ENCODE results near the gene PRKAG2. TPM values are rescaled to one million over a fixed set of nuclear protein-coding genes. Genes with fewer than 3 reads are reported as not detected.

PRKAG2 gene
- total RNA-seq, 1 donor from 2014 or later: 4.7 TPM

GRCh38 chr7:151616443-151617213 lies 260.3 kb downstream of the PRKAG2 start:
- Histone ChIP-seq H3K9me3 (ENCODE audit: control insufficient read depth in 3 of 3, low read length in 3 of 3) (no peaks in the 10 kb centered on the region), H3K4me1 (ENCODE audit: control insufficient read depth in 3 of 3, insufficient read depth in 3 of 3, low read length in 3 of 3) (no peaks in the 10 kb centered on the region), H3K27me3 (ENCODE audit: control insufficient read depth in 3 of 3, insufficient read depth in 3 of 3, low read length in 3 of 3) (no peaks in the 10 kb centered on the region), H3K27ac (ENCODE audit: low read depth, low read length) (no peak overlapping the region), H3K4me3 (ENCODE audit: low read length in 3 of 3) (no peak overlapping the region), H3K9ac (ENCODE audit: low read depth in 1 of 3, low read length in 3 of 3) (no peak overlapping the region), H3K36me3 (ENCODE audit: control insufficient read depth in 3 of 3, insufficient read depth in 3 of 3, low read length in 3 of 3) (peaks cover 0 to 7% (median 3%) of the 10 kb centered on the region in 3 donors)

DNA sequence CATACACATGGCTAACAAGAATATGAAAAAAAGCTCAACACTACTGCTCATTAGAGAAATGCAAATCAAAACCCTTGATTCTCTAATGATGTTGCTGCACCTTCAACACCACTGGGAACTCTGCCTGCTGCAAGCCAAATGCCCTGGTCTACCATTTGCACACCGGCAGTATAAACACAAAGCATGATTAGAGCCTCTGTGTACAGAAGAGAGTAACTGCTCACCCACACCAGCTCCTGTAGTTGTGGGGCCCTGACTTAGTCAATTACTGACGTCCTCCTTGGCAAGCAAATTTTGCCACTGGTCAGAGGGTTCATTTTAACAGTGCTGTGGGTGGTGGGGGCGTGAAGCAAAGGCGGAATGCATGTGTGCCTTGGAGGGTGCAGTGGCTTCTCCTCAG lies 261.1 kb downstream of the PRKAG2 start:
- H3K9me3 ChIP-seq (ENCODE audit: control insufficient read depth in 3 of 3, low read length in 3 of 3): no peaks in the 10 kb centered on the region
- H3K4me1 ChIP-seq (ENCODE audit: control insufficient read depth in 3 of 3, insufficient read depth in 3 of 3, low read length in 3 of 3): no peaks in the 10 kb centered on the region
- no peak overlapping the region for H3K9ac ChIP-seq (ENCODE audit: low read depth in 1 of 3, low read length in 3 of 3)
- H3K27me3 ChIP-seq (ENCODE audit: control insufficient read depth in 3 of 3, insufficient read depth in 3 of 3, low read length in 3 of 3): no peaks in the 10 kb centered on the region
- peaks cover 0 to 7% (median 3%) of the 10 kb centered on the region in 3 donors for H3K36me3 ChIP-seq (ENCODE audit: control insufficient read depth in 3 of 3, insufficient read depth in 3 of 3, low read length in 3 of 3)
- H3K4me3 ChIP-seq (ENCODE audit: low read length in 3 of 3): no peak overlapping the region
- no peak overlapping the region for H3K27ac ChIP-seq (ENCODE audit: low read depth, low read length)

DNA sequence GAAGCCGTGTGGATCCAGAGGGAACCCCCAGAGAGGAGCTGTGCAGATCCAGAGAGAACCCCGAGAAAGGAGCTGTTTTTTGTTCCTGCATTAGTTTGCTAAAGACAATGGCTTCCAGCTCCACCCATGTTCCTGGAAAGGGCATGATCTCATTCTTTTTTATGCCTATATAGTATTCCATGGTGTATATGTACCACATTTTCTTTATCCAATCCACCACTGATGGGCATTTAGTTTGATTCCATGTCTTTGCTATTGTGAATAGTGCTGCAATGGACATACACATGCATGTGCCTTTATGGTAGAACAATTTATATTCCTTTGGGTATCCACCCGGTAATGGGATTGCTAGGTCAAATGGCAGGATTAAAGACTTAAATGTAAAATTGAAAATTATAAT lies 261.9 kb downstream of the PRKAG2 start:
- Histone ChIP-seq H3K4me3 (ENCODE audit: low read length in 3 of 3) (no peak overlapping the region), H3K27ac (ENCODE audit: low read depth, low read length) (no peak overlapping the region)

DNA sequence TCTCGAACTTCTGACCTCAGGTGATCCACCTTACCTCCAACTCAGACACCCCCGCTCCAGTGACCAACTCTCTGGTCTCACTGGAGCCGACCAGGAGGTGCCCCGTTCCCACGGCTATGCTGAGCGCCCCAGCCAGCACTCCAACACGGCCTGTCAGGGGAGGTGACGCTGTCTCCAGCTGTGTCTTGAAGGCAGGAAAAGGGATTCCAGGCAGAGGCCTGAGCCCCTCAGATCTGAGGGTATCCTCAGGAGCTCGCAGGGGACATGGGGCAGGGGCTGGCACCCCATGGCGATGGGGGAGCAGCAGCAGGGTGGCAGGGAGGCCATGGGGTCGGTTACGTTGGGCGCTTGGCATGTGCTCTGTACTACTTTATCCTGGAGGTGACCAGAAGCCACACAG lies 262.9 kb downstream of the PRKAG2 start:
- Histone ChIP-seq H3K9ac (ENCODE audit: low read depth in 1 of 3, low read length in 3 of 3) (no peak overlapping the region), H3K27ac (ENCODE audit: low read depth, low read length) (no peak overlapping the region), H3K4me3 (ENCODE audit: low read length in 3 of 3) (no peak overlapping the region)

More for the DNA sequence above, 261.9 kb downstream of the PRKAG2 start:
- Histone ChIP-seq H3K4me1 (ENCODE audit: control insufficient read depth in 3 of 3, insufficient read depth in 3 of 3, low read length in 3 of 3) (no peaks in the 10 kb centered on the region), H3K27me3 (ENCODE audit: control insufficient read depth in 3 of 3, insufficient read depth in 3 of 3, low read length in 3 of 3) (no peaks in the 10 kb centered on the region), H3K9me3 (ENCODE audit: control insufficient read depth in 3 of 3, low read length in 3 of 3) (no peaks in the 10 kb centered on the region), H3K36me3 (ENCODE audit: control insufficient read depth in 3 of 3, insufficient read depth in 3 of 3, low read length in 3 of 3) (peaks cover 0 to 7% (median 3%) of the 10 kb centered on the region in 3 donors), H3K9ac (ENCODE audit: low read depth in 1 of 3, low read length in 3 of 3) (no peak overlapping the region)

GRCh38 chr7:151611878-151612277 lies 265.0 kb downstream of the PRKAG2 start:
- Histone ChIP-seq H3K9me3 (ENCODE audit: control insufficient read depth in 3 of 3, low read length in 3 of 3) (no peaks in the 10 kb centered on the region), H3K4me1 (ENCODE audit: control insufficient read depth in 3 of 3, insufficient read depth in 3 of 3, low read length in 3 of 3) (no peaks in the 10 kb centered on the region), H3K4me3 (ENCODE audit: low read length in 3 of 3) (no peak overlapping the region), H3K36me3 (ENCODE audit: control insufficient read depth in 3 of 3, insufficient read depth in 3 of 3, low read length in 3 of 3) (peaks cover 0 to 7% (median 3%) of the 10 kb centered on the region in 3 donors), H3K9ac (ENCODE audit: low read depth in 1 of 3, low read length in 3 of 3) (no peak overlapping the region), H3K27ac (ENCODE audit: low read depth, low read length) (no peak overlapping the region), H3K27me3 (ENCODE audit: control insufficient read depth in 3 of 3, insufficient read depth in 3 of 3, low read length in 3 of 3) (no peaks in the 10 kb centered on the region)

More for the DNA sequence above, 262.9 kb downstream of the PRKAG2 start:
- H3K36me3 ChIP-seq (ENCODE audit: control insufficient read depth in 3 of 3, insufficient read depth in 3 of 3, low read length in 3 of 3): peaks cover 0 to 7% (median 3%) of the 10 kb centered on the region in 3 donors
- no peaks in the 10 kb centered on the region for H3K9me3 ChIP-seq (ENCODE audit: control insufficient read depth in 3 of 3, low read length in 3 of 3)
- H3K4me1 ChIP-seq (ENCODE audit: control insufficient read depth in 3 of 3, insufficient read depth in 3 of 3, low read length in 3 of 3): no peaks in the 10 kb centered on the region
- no peaks in the 10 kb centered on the region for H3K27me3 ChIP-seq (ENCODE audit: control insufficient read depth in 3 of 3, insufficient read depth in 3 of 3, low read length in 3 of 3)

- Histone ChIP-seq H3K9ac (ENCODE audit: low read depth in 1 of 3, low read length in 3 of 3) (no peak overlapping the region), H3K9me3 (ENCODE audit: control insufficient read depth in 3 of 3, low read length in 3 of 3) (no peaks in the 10 kb centered on the region), H3K4me3 (ENCODE audit: low read length in 3 of 3) (no peak overlapping the region), H3K27me3 (ENCODE audit: control insufficient read depth in 3 of 3, insufficient read depth in 3 of 3, low read length in 3 of 3) (no peaks in the 10 kb centered on the region), H3K27ac (ENCODE audit: low read depth, low read length) (no peak overlapping the region), H3K36me3 (ENCODE audit: control insufficient read depth in 3 of 3, insufficient read depth in 3 of 3, low read length in 3 of 3) (peaks cover 0 to 7% (median 3%) of the 10 kb centered on the region in 3 donors), H3K4me1 (ENCODE audit: control insufficient read depth in 3 of 3, insufficient read depth in 3 of 3, low read length in 3 of 3) (no peaks in the 10 kb centered on the region)
These were observed 265.9 kb downstream of the PRKAG2 start for GRCh38 chr7:151611041-151611440.

- H3K4me1 ChIP-seq (ENCODE audit: control insufficient read depth in 3 of 3, insufficient read depth in 3 of 3, low read length in 3 of 3): no peaks in the 10 kb centered on the region
- H3K36me3 ChIP-seq (ENCODE audit: control insufficient read depth in 3 of 3, insufficient read depth in 3 of 3, low read length in 3 of 3): peaks cover 3 to 5% (median 4%) of the 10 kb centered on the region in 3 donors
- no peak overlapping the region for H3K9ac ChIP-seq (ENCODE audit: low read depth in 1 of 3, low read length in 3 of 3)
- H3K27me3 ChIP-seq (ENCODE audit: control insufficient read depth in 3 of 3, insufficient read depth in 3 of 3, low read length in 3 of 3): no peaks in the 10 kb centered on the region
- H3K4me3 ChIP-seq (ENCODE audit: low read length in 3 of 3): no peak overlapping the region
- no peak overlapping the region for H3K27ac ChIP-seq (ENCODE audit: low read depth, low read length)
- H3K9me3 ChIP-seq (ENCODE audit: control insufficient read depth in 3 of 3, low read length in 3 of 3): no peaks in the 10 kb centered on the region
These were observed 268.8 kb downstream of the PRKAG2 start for GRCh38 chr7:151608031-151608551.

DNA sequence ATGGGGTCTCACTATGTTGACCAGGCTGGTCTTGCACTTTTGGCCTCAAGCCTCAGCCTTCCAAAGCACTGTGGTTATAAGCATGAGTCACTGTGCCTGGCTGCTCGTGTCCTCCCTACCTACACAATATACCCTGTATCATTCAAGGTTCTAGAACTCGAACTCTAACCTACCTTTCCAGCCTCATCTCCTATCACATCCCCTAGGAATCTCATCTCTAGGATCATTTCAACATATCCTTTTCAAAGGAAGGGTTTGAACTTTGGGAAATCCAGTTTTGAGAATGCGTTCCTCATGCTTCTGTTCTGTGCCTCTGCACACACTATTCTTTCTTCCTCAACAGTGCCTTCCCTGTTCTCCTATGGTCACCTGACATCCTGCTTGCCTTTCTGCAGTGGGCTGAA lies 269.4 kb downstream of the PRKAG2 start:
- Histone ChIP-seq H3K9me3 (ENCODE audit: control insufficient read depth in 3 of 3, low read length in 3 of 3) (no peaks in the 10 kb centered on the region), H3K27ac (ENCODE audit: low read depth, low read length) (no peak overlapping the region), H3K4me3 (ENCODE audit: low read length in 3 of 3) (no peak overlapping the region), H3K27me3 (ENCODE audit: control insufficient read depth in 3 of 3, insufficient read depth in 3 of 3, low read length in 3 of 3) (no peaks in the 10 kb centered on the region), H3K4me1 (ENCODE audit: control insufficient read depth in 3 of 3, insufficient read depth in 3 of 3, low read length in 3 of 3) (no peaks in the 10 kb centered on the region), H3K36me3 (ENCODE audit: control insufficient read depth in 3 of 3, insufficient read depth in 3 of 3, low read length in 3 of 3) (peaks cover under 1 to 4% (median 4%) of the 10 kb centered on the region in 3 donors), H3K9ac (ENCODE audit: low read depth in 1 of 3, low read length in 3 of 3) (no peak overlapping the region)

DNA sequence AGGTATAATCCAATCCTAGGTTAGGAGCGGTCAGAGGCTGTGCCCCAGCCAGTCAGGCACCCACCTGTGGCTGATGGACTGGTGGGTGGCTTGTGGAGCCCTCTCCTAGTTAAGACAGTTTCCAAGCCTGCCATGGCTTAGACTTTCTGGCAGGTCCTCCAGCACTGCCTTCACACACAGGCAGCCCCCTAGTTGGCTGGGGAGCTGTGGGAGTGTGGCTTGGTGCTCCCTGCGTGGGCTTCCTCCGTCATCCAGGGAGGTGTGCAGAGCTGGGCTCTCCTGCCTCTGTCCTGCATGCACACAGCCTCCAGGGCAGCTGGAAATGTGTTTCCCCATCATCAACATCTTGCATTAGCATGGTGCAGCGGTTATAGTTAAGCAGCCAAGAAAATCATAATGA lies 273.0 kb downstream of the PRKAG2 start:
- H3K4me3 ChIP-seq (ENCODE audit: low read length in 3 of 3): no peak overlapping the region
- no peak overlapping the region for H3K27ac ChIP-seq (ENCODE audit: low read depth, low read length)
- no peak overlapping the region for H3K9ac ChIP-seq (ENCODE audit: low read depth in 1 of 3, low read length in 3 of 3)
- peaks cover 0 to 5% (median 2%) of the 10 kb centered on the region in 3 donors for H3K36me3 ChIP-seq (ENCODE audit: control insufficient read depth in 3 of 3, insufficient read depth in 3 of 3, low read length in 3 of 3)
- H3K4me1 ChIP-seq (ENCODE audit: control insufficient read depth in 3 of 3, insufficient read depth in 3 of 3, low read length in 3 of 3): peaks cover 6 to 16% (median 14%) of the 10 kb centered on the region in 3 donors
- no peaks in the 10 kb centered on the region for H3K9me3 ChIP-seq (ENCODE audit: control insufficient read depth in 3 of 3, low read length in 3 of 3)
- H3K27me3 ChIP-seq (ENCODE audit: control insufficient read depth in 3 of 3, insufficient read depth in 3 of 3, low read length in 3 of 3): no peaks in the 10 kb centered on the region

GRCh38 chr7:151601521-151602305 lies 275.2 kb downstream of the PRKAG2 start:
- Histone ChIP-seq H3K27me3 (ENCODE audit: control insufficient read depth in 3 of 3, insufficient read depth in 3 of 3, low read length in 3 of 3) (no peaks in the 10 kb centered on the region), H3K9ac (ENCODE audit: low read depth in 1 of 3, low read length in 3 of 3) (no peak overlapping the region), H3K9me3 (ENCODE audit: control insufficient read depth in 3 of 3, low read length in 3 of 3) (no peaks in the 10 kb centered on the region), H3K4me3 (ENCODE audit: low read length in 3 of 3) (no peak overlapping the region), H3K27ac (ENCODE audit: low read depth, low read length) (no peak overlapping the region), H3K36me3 (ENCODE audit: control insufficient read depth in 3 of 3, insufficient read depth in 3 of 3, low read length in 3 of 3) (peaks cover 0 to 5% (median 2%) of the 10 kb centered on the region in 3 donors), H3K4me1 (ENCODE audit: control insufficient read depth in 3 of 3, insufficient read depth in 3 of 3, low read length in 3 of 3) (peaks cover 6 to 16% (median 14%) of the 10 kb centered on the region in 3 donors)
